NCI-H524 (cell line): ENCODE data around the gene PLCXD3.
A peak's percentile ranks its signal among the peaks of the same experiment; 100 is the strongest.
"Not testable (repeated sequence)": the region's sequence is repeated elsewhere in the genome, so short reads cannot be mapped to it uniquely, and the experiment has no call there.

Experiments used
- DNase-seq, 2 experiments: peaks; one replicate each; lab custom pipeline; 2025; lab: John Stamatoyannopoulos, UW

Gene PLCXD3

DNA sequence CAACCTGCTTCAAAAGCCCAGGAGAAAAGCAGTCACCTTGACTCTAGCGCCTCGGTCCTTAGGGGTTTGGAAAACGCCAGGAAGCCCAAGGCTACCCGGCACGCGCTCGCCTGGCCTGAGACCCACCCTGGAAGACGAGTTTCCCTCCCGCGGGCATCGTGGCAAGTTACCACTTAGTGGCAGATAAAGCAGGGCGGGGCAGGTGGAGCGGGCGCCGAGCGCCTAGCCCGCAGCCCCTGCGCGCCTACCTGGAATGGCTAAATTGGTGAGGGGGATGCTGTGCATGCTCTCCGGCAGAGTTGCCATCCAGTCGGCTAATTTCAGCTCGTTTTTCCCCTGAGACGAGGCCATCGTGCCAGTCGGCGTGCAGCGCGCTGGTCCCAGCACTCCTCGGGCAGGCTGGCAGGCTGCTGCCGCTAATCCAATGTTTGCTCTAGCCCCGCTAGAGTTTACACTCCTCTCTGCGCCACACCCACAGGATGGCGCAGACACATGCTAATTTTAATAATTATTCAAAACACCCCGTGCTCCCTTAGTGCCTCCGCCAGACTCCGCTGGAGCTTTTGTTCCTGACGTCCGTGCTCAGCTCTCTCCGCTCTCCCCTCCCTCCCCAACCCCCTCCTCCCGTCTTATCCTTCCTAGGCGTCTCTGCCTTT lies at the start of gene PLCXD3:
Gene PLCXD3 (minus strand): TSS at position 426 of the 656 bp plus-strand sequence. CDS start 75 bp downstream, at position 351.
- DNase-seq = peak; percentile 31 to 65

DNA sequence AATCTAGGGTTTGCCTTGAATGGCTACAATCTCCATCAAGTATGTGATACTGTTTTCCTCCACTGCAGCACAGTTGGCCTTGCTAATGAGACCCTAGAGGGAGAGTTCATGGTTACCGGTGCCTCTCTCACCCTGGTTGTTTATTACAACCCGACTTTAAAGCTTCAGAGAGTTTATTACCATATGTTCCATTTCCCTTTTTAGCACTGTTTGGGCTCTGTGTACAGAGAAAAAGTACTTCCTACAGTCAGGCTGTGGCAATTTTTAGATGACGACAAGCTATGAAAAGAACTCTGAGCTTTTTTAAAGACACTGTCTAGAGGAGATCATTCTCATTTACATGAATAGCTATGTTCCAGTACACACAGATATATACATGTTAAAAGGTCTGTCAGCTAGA lies 48.8 kb upstream of the PLCXD3 start:
- no peak for DNase-seq

DNA sequence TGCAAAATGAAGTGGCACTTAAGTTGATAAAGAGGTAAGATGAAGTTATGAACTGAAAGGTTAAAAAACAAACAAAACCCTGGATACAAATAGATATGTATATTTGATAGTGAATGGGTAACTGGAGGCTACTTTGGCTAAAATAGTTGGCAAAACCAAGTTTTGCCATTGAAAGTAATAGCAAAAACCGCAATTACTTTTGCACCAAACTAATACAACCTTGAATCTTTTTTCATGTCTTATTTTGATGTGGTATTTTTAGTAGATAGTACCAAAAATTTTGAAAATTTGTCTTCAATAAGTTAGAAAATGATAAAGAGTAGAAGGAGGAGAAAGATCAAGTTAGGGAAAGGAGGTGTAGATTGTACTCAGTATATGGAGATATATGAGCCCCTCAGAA lies 47.9 kb upstream of the PLCXD3 start:
- DNase-seq = no peak

DNA sequence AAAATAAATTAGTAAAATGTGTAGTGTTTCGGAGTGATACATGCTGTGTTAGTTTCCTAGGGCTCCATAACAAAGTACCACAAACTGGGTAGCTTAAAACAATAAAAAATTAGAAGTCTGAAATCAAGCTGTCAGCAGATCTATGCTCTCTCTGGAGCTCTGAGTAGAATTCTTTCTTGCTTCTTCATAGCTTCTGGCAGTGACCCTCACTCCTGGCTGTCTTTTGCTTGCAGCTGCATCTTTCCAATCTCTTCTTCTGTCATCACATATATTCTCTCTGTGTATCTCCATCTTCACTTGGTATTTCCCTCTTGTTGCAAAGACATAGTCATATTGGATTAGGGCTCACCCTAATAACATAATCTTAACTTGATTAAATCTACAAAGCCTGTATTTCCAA lies 37.6 kb upstream of the PLCXD3 start:
- no peak for DNase-seq

- DNase-seq = no peak
Observed at GRCh38 chr5:41542183-41542582, 31.8 kb upstream of the PLCXD3 start.

GRCh38 chr5:41539454-41539853 lies 29.1 kb upstream of the PLCXD3 start:
- DNase-seq = no peak

- DNase-seq = no peak
Observed at GRCh38 chr5:41537581-41537980, 27.2 kb upstream of the PLCXD3 start.

DNA sequence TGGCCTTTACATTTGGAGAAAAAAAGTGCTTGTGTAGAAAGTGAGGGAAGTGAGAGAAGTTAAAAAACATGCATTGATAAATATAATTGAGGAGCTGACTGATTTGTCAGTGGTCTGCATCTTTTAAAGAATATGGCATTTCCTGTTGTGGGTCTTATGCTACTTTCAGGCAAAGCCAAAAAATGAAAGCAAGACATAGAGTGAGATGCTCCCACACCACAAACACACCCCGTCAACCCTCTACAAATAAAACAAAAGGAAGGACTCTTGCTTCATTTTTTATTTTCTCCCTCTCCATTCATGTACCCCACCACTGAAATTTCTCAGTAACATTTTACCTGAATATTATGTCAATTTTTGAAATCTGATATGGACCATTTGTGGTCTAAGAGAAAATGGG lies 22.1 kb upstream of the PLCXD3 start:
- DNase-seq = no peak

- DNase-seq = no peak
Observed at GRCh38 chr5:41527201-41527779, 16.9 kb upstream of the PLCXD3 start.

- no peak for DNase-seq
Observed at GRCh38 chr5:41526699-41527098, 16.3 kb upstream of the PLCXD3 start.

DNA sequence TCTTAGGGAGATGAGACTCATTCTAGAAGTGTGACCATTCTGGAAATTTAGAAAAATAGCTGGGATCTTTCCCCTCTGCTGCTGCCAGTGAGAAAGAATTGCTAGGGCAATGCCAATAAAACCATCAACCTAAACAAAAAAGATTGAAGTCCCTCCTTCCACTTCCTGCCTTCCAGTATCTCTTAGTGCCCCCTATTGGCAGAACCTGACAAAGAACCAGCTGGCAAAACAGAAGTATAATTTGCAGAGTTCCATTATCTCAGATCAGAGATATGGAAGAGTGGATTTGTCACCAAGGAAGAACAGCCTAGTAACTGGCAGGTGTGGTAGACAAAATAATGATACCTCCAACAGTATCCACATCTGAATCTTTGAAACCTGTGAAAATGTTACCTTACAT lies 13.8 kb upstream of the PLCXD3 start:
- peak in 1 of 2 experiments; percentile 5 for DNase-seq

GRCh38 chr5:41522193-41522786 lies 11.9 kb upstream of the PLCXD3 start:
- no peak for DNase-seq

DNA sequence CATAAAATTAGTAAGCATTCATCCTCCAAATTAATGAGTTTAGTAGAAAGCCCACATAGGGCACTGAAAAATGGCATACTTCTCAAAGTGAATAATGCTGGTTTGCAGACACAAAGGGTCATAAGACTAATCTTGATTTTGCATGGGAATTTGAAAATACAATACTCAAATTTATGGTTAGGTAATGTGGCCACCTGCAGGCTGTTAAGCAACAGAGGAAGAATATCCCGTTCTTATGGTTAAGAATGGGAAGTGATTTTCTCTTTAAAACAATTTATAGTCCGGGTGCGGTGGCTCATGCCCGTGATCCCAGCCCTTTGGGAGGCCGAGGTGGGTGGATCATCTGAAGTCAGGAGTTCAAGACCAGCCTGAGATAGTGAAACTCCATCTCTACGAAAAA lies 9.4 kb upstream of the PLCXD3 start:
- no peak for DNase-seq

DNA sequence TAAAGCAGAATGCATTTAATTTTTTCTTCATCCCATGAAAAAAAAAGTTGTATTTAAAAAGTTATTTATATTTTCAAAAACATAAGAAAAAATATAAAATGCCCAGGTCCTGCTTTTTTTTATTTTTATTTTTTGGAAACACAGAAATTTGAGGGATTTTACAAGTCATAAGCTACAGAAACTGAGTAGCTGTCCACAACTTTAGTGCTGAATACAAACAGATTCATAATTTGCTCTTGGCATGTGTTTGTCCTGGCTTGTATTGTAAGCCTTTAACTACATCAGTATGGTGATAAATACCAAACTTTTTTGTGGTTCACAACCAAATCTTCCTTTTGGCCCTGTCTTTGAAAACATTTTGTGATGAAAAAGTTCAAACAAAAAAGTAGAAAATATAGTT lies 7.5 kb upstream of the PLCXD3 start:
- DNase-seq = no peak

- no peak for DNase-seq
Observed at GRCh38 chr5:41511241-41511640, 840 bp upstream of the PLCXD3 start.

DNA sequence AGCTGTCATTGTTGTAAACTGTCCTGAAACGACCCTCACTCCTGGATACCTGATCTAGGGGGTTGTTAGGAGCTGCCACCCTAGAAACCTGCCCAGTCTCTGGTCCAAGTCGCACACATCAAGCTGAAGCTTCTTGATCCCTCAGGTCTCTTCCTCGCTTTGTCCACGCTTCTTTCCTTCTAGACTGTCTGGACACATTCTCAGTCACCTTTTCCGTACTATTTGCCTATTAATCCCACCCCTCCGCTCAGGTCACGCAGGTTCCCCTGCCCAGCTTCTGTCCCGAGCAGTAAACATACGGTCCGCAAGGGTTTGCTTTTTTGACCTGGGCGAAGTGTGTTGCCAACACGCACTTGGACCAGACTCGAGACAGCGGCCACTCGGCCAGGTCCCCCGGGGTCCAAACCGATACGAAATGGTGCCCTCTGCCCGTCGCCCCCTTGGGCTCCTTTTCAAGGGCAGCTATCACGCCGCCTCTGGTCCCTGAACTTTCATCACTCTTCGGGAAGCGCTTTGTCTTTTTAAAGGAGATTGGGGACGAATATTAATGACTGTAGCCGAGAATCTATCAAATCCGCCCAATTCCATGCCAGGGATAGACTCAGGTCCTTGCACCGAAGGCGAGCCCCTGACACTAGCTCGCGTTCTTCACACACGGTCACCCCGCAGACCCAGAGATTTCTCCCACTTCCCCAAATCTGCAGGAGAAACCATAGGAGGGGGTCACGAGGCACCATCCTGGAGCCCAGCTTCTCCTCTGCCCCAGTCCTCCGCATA lies 814 bp downstream of the PLCXD3 start:
- DNase-seq = no peak

DNA sequence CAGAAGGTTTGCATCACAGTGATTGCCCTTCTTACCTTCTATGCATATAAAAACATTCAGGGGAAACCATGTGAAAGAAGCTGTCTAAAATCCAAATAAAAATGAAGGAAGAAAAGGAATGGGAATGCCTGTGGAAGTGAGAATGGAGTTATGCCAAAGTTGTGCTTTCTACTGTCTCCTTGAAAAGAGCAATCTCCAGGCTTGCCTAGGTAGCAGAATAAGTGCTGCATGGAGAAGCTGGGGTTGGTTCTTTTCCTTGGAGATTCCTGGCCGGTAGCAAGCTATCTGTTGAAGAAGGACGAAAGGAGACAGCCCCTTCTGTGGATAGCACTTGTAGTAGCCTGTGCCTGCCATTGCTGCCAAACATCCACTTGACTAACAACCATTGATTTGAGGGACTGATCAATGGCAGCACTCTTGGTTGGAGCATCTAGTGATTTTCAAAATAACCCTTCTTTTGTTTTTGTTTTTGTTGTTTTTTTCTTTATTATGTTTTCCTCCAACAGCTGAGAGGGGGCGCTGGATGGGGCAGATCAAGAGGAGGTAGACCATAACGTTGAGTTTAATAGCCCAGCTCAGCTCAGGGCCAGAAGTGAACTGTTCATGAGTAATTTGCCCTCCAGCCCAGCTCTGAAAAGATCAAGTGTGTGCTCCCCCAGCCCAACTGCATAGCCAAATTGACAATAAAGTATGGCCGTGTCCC lies 1.6 kb downstream of the PLCXD3 start:
- DNase-seq = no peak

DNA sequence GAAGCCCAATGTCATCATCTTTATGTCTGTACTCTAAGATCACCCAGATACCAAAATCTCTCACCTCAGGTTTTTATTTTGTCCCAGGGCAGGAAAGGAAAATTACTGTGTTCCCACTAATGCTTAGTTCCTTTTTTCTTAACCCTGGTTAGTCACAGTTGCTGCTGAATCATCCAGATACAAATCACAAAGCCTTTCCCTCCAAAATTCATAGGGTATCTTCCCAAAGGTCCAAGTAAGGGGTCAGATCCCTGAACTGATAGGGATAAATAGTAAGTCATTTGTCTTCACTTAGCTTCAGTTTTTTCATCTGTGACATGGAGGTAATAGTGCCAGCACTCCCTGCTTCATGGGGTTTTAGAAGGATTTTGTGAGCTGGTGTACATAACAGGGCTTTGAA lies 2.2 kb downstream of the PLCXD3 start:
- no peak for DNase-seq

- DNase-seq = no peak
Observed at GRCh38 chr5:41507501-41507900, 2.9 kb downstream of the PLCXD3 start.

DNA sequence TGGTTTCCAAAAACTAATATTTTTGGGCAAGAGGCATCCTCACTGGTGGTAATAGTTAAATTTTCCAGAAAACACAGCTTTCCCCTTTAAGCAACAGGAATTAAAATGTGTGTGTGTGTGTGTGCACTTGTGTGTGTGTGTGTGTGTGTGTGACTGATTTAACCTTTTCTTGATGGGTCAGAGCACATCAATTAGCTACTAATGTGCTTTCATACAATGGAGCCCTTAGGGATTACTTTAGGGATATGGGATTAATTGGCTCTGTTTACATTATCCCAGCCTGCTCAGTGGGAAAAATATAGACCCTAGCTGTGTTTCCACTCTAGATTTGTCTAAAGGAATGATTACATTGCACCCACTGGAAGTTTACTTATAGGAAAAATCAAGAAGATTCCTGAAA lies 6.5 kb downstream of the PLCXD3 start:
- DNase-seq = no peak

DNA sequence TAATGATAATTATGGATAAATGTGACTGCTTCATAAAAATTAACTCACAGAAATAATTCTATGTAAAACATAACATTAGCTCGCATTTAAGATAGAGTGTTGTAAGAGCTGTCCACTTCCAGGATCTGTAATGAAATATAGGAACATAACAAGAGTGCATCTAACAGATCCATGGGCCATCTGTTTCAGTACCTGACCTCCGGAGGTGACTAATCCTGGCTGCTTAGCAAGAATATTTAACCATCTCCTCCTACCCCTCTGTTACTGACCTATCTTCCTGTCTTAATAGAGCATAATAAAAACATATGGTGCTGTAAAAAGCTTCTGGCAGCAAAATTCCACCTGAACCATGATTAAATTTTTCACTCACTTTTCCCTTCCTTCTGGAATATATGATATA lies 7.1 kb downstream of the PLCXD3 start:
- peak in 1 of 2 experiments; percentile 12 for DNase-seq

- DNase-seq = not testable (repeated sequence)
Observed at GRCh38 chr5:41493490-41494126, 16.8 kb downstream of the PLCXD3 start.
